ENCODE results near the gene STN1. TPM values are rescaled to one million over a fixed set of nuclear protein-coding genes. Genes with fewer than 3 reads are reported as not detected.

Gene STN1
- total RNA-seq, 1 donor = 34.9 TPM

DNA sequence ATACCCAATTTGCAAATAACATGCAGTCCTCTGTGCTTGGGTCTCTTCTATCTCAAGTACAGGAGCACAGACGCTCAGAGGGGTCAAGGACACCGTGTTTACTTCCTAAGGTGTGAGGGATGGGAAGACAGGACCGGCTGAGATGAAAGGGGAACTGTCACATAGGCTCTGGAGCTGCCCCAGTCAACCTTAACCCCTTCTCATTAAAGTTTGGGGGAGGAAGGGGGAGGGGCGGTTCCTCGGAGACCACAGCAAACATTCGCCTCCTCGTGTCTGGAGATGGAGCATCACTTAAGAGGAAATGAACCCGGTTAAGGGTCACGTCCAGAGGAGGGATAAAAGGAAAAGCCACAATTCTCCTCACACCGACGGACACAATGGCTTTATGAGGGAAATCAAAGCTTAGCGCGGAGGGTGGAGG is 63.7 kb downstream of the STN1 start:
- DNase-seq (ENCODE audit: low read depth) = peak; percentile 33

GRCh38 chr10:103853428-103854264 is 64.3 kb downstream of the STN1 start:
- H3K4me3 ChIP-seq (ENCODE audit: low read depth, low read length) = peak overlapping the region; percentile 74
- TF ChIP-seq CTCF (IDR thresholded peaks at IDR 0.05; ENCODE audit: insufficient read depth, low read length) = no peak

More for the DNA sequence above, 63.7 kb downstream of the STN1 start:
- TF ChIP-seq CTCF (IDR thresholded peaks at IDR 0.05; ENCODE audit: insufficient read depth, low read length) = no peak
- H3K4me3 ChIP-seq (ENCODE audit: low read depth, low read length) = peak overlapping the region; percentile 74

DNA sequence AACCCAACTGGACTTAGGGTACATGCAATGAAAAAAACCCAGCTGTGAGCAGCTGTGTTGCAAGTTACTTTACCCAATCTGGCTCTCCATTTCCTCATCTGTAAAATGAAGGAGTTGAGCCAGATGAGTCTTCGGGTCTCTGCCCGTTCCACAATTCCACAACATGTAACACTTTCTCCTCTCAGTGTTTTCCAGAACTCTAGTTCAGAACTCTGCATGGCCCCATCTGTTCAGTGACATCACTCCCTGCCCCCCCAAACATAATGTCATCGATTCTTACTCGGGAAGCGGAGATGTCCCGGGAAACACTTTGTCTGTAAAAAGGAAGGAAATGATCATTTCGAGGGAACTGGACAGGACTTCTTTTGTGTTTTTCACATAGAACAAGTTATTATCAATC is 65.1 kb downstream of the STN1 start:
- no peak overlapping the region for H3K4me3 ChIP-seq (ENCODE audit: low read depth, low read length)
- peak; percentile 71 for DNase-seq (ENCODE audit: low read depth)
- TF ChIP-seq CTCF (IDR thresholded peaks at IDR 0.05; ENCODE audit: insufficient read depth, low read length) = no peak

More at GRCh38 chr10:103853428-103854264, 64.3 kb downstream of the STN1 start:
- DNase-seq (ENCODE audit: low read depth) = peak; percentile 22

DNA sequence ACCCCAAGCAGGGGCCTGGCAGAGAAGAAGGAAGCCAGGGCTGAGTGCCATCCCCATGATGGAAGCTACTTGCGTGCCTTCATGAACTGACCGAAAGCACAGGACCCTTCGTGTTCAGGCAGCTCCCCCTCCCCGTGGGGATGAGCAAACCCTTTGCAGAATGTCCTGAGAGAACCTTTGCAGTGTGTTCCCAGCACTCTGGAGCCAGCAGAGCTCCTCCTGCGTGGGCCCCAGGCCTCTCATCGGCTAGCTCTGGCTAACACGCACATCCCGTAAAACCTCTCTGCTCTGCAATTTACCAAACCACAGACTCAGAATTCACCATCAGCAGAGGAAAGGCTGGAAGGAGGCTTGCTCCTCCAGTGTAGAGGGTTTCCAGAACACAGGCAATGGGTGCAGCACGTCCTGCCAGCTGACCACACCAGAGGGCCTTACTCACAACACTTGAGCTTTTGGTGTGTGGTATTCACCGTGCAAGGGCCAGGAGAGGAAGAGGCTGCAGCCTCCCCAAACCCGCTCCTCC is 65.7 kb downstream of the STN1 start:
- peak; percentile 83 for DNase-seq (ENCODE audit: low read depth)
- TF ChIP-seq CTCF (IDR thresholded peaks at IDR 0.05; ENCODE audit: insufficient read depth, low read length) = no peak
- no peak overlapping the region for H3K4me3 ChIP-seq (ENCODE audit: low read depth, low read length)

- H3K4me3 ChIP-seq (ENCODE audit: low read depth, low read length) = no peak overlapping the region
- no peak for DNase-seq (ENCODE audit: low read depth)
- no peak for TF ChIP-seq CTCF (IDR thresholded peaks at IDR 0.05; ENCODE audit: insufficient read depth, low read length)
Measured at GRCh38 chr10:103851261-103851660, 66.7 kb downstream of the STN1 start.

GRCh38 chr10:103850572-103850895 is 67.5 kb downstream of the STN1 start:
- H3K4me3 ChIP-seq (ENCODE audit: low read depth, low read length) = peak overlapping the region; percentile 42

More at GRCh38 chr10:103850572-103850895, 67.5 kb downstream of the STN1 start:
- DNase-seq (ENCODE audit: low read depth) = peak; percentile 65
- TF ChIP-seq CTCF (IDR thresholded peaks at IDR 0.05; ENCODE audit: insufficient read depth, low read length) = no peak

Measured in fibroblast of the aortic adventitia (primary cell).